Ovary (tissue), 9 donors: ENCODE data around the gene TMEM167A. TPM values are rescaled to one million over a fixed set of nuclear protein-coding genes. Genes with fewer than 3 reads are reported as not detected.

Experiments
- DNase-seq, 5 donors: peaks; one replicate each; pipeline ENCODE4 v3.0.0-alpha.2; 2019 to 2020
- H3K27ac ChIP-seq, 2 donors: fragments of 200-600 bp; one replicate each; pipeline versions ENCODE4 v1.5.1 to v1.8.0; 2019 to 2022
- H3K27me3 ChIP-seq: fragments of 200-600 bp; one replicate; pipeline ENCODE4 v1.8.0; 2022
- H3K36me3 ChIP-seq: fragments of 200-600 bp; sonication (generic); one replicate; pipeline ENCODE4 v1.5.1; 2019
- H3K4me1 ChIP-seq: one replicate; pipeline ENCODE4 v1.8.1; 2013; ENCODE audit warnings: mild to moderate bottlenecking, moderate library complexity; ENCODE audit not compliant: insufficient read depth
- H3K4me3 ChIP-seq: fragments of 200-600 bp; sonication (generic); one replicate; pipeline ENCODE4 v1.5.1; 2017
- H3K9me3 ChIP-seq, 2 donors: fragments of 200-600 bp in 1 of 2; sonication (generic) in 1 of 2; one replicate each; pipeline versions ENCODE4 v1.5.1 to v1.8.1; 2013 to 2019; ENCODE audit warnings: mild to moderate bottlenecking in 1 of 2, moderate library complexity in 1 of 2
- EP300 ChIP-seq: sonication (generic); formaldehyde crosslinking; IDR thresholded peaks from one replicate; pipeline ENCODE4 v1.6.1; 2017; ENCODE audit warnings: antibody characterized with exemption
- POLR2A ChIP-seq: fragments of 450-650 bp; IDR thresholded peaks from one replicate; pipeline ENCODE4 v1.6.1; 2017; ENCODE audit warnings: antibody characterized with exemption, mild to moderate bottlenecking, moderate library complexity
- WGBS, 3 donors: extraction: QIAGEN DNeasy Blood & Tissue Kit in 1 of 3; methylation state at CpG; one replicate each; pipeline versions ENCODE4 v1.1.5 to v1.1.7; 2013 to 2017; 5-methylcytosine and 5-hydroxymethylcytosine counted together
- intact Hi-C, 4 donors: fragments of 100-400 bp; cut with DNase I; formaldehyde crosslinking; loops; one replicate each; pipeline versions ENCODE4 v1.11.0 to v1.15.1; 2022 to 2023
- polyA plus RNA-seq, 2 donors: library from polyadenylated mRNA; stranded (reverse); fragments of 200-250 nt in 1 of 2; fragments of 350-450 nt in 1 of 2; fragmentation: Illumina TruSeq in 1 of 2; extraction: RNeasy Lipid Tissue Mini Kit (QIAGEN cat#74804) in 1 of 2; gene quantifications; one replicate each; pipeline ENCODE4 v1.2.3, GENCODE V29; 2013 to 2014
- total RNA-seq, 7 donors: library from RNA; depleted of rRNA in 2 of 7; stranded (reverse); fragments of >200 nt in 2 of 7; fragmentation: NEBNext Ultra II Directional in 3 of 7; extraction: Animal tissue kit (Norgen Biotek cat#: 25700) in 3 of 7; gene quantifications; one replicate each; pipeline versions ENCODE4 v1.1.0 to v1.2.4, GENCODE V29; 2016 to 2023
- TF ChIP-seq, protein P1 (sequence below), 3 donors: fragments of 450-650 bp in 2 of 3; fragments of 200-600 bp in 1 of 3; IDR thresholded peaks; one replicate each; pipeline versions ENCODE4 v1.5.1 to v1.8.0; 2016 to 2022; ENCODE audit warnings: antibody characterized with exemption in 3 of 3, mild to moderate bottlenecking in 1 of 3
- donor health status: DM: no; HTN: no; CAD: no; lungs with moderate emphysema.
- donor health status: DM: no; HTN: no; CAD: no.
- donor health status: Bipolar disorder and iron deficiency.
- donor health status: DM: yes; HTN: yes; CAD: no.
- donor health status: DM: no; HTN: no; CAD: no.
- donor health status: DM: yes; HTN: yes; CAD: no.

Gene TMEM167A
- total and polyA plus RNA-seq, 9 donors = 17.8 to 49.2 (median 30.5) TPM

- Histone ChIP-seq H3K9me3 (no peaks in the 10 kb centered on the region), H3K36me3 (no peaks in the 10 kb centered on the region), H3K27me3 (no peaks in the 10 kb centered on the region), H3K4me3 (no peak overlapping the region), H3K27ac (no peak overlapping the region), H3K4me1 (no peaks in the 10 kb centered on the region)
- WGBS, 3 donors = 43 to 73% (median 56%) methylated on average over 2 of the region's 2 CpGs
- intact Hi-C loops = no loop called here
- no peak for DNase-seq
- no peak for TF ChIP-seq POLR2A
- no peak for TF ChIP-seq EP300
- TF ChIP-seq, protein P1, sequence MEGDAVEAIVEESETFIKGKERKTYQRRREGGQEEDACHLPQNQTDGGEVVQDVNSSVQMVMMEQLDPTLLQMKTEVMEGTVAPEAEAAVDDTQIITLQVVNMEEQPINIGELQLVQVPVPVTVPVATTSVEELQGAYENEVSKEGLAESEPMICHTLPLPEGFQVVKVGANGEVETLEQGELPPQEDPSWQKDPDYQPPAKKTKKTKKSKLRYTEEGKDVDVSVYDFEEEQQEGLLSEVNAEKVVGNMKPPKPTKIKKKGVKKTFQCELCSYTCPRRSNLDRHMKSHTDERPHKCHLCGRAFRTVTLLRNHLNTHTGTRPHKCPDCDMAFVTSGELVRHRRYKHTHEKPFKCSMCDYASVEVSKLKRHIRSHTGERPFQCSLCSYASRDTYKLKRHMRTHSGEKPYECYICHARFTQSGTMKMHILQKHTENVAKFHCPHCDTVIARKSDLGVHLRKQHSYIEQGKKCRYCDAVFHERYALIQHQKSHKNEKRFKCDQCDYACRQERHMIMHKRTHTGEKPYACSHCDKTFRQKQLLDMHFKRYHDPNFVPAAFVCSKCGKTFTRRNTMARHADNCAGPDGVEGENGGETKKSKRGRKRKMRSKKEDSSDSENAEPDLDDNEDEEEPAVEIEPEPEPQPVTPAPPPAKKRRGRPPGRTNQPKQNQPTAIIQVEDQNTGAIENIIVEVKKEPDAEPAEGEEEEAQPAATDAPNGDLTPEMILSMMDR (IDR thresholded peaks at IDR 0.05) = no peak
Measured at GRCh38 chr5:83085106-83085505, 7.9 kb upstream of the TMEM167A start.

DNA sequence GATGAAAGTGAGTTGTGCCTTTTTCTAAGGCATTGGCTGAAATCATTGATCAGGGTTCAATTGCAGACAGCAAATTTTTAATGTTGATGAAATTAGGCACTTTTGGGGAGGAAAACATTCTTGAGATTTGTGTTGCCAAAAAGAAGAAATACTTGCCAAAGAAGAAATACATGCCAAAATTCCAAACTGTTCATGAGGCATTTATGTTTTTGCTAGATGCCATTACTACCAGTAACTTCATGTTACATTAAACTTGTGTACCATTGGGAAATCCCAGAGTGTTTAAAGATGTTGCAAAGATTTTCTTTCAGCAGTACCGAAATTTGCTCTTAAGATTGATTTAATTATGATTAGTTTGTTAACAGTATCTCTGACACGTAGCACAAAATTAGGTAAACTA lies 7.1 kb upstream of the TMEM167A start:
- DNase-seq = no peak
- 87 to 91% (median 91%) methylated on average over 2 of the region's 2 CpGs for WGBS, 3 donors
- intact Hi-C loops = no loop called here

GRCh38 chr5:83082750-83083149 lies 5.6 kb upstream of the TMEM167A start:
- TF ChIP-seq, protein P1 (IDR thresholded peaks at IDR 0.05) = no peak
- no peak for TF ChIP-seq POLR2A
- no peak for TF ChIP-seq EP300
- intact Hi-C loops = no loop called here

More for the DNA sequence above, 7.1 kb upstream of the TMEM167A start:
- Histone ChIP-seq H3K9me3 (no peaks in the 10 kb centered on the region), H3K27ac (no peak overlapping the region), H3K27me3 (no peaks in the 10 kb centered on the region), H3K4me1 (no peaks in the 10 kb centered on the region), H3K4me3 (no peak overlapping the region), H3K36me3 (no peaks in the 10 kb centered on the region)
- no peak for TF ChIP-seq EP300
- TF ChIP-seq, protein P1 (IDR thresholded peaks at IDR 0.05) = no peak
- TF ChIP-seq POLR2A = no peak

DNA sequence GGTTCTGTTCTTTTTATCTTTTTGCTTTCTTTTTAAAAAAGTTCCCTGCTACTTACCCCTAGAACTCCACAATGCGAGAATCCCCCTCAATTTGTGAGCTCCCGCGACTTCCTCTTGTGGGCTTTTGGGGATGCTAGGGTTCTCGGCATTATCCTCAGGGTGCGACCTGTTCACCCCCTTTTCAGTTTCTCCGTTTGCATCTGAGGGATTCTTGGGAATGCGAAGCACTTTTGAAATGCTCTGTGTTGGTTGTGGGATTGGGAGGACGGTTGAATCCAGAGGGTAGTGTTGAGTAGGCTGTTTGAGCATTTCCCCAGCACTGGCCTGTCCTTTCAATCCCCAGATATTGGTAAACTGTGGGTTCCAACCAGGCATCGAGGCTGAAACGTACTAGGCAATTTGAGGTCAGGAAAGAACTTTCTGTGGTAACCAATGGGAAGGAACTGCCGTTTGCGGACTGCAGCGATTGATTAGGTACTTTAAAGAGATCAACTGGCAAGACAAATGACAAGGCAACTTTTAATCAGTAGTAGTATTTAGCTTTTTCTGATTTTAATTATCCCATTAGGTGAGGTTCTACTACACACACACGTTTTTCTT lies 568 bp upstream of the TMEM167A start:
- no peaks in the 10 kb centered on the region for H3K36me3 ChIP-seq
- H3K27me3 ChIP-seq = no peaks in the 10 kb centered on the region
- WGBS, 3 donors = 3 to 4% (median 3%) methylated on average over 14 of the region's 14 CpGs
- intact Hi-C loops = no loop called here
- no peak for DNase-seq
- peaks cover 3% of the 10 kb centered on the region for H3K4me1 ChIP-seq
- TF ChIP-seq EP300 (no peak), POLR2A (no peak)
- TF ChIP-seq, protein P1 (IDR thresholded peaks at IDR 0.05) = no peak
- peak overlapping the region in 1 of 2 donors; percentile 49 for H3K27ac ChIP-seq
- H3K4me3 ChIP-seq = peak overlapping the region; percentile 95
- no peaks in the 10 kb centered on the region for H3K9me3 ChIP-seq

More at GRCh38 chr5:83082750-83083149, 5.6 kb upstream of the TMEM167A start:
- Histone ChIP-seq H3K9me3 (no peaks in the 10 kb centered on the region), H3K36me3 (no peaks in the 10 kb centered on the region), H3K4me1 (peaks cover 1% of the 10 kb centered on the region), H3K27ac (no peak overlapping the region), H3K4me3 (no peak overlapping the region), H3K27me3 (no peaks in the 10 kb centered on the region)
- DNase-seq = no peak
